ENCODE measurements around the gene PPP1R15B. TPM values are rescaled to one million over a fixed set of nuclear protein-coding genes. Genes with fewer than 3 reads are reported as not detected.

The PPP1R15B gene
- total RNA-seq = 42.4 TPM

- peak; percentile 86 to 94 for DNase-seq (ENCODE audit: low spot score in 2 of 2)
- FAIRE-seq = no peak
Observed at GRCh38 chr1:204411451-204412204, at the start of gene PPP1R15B. PPP1R15B (minus strand) TSS chr1:204411817; CDS start chr1:204411411, 406 bp downstream.

- FAIRE-seq = no peak
- DNase-seq (ENCODE audit: low spot score in 2 of 2) = no peak
Observed at GRCh38 chr1:204460346-204460745, 48.7 kb upstream of the PPP1R15B start.

- FAIRE-seq = no peak
- no peak for DNase-seq (ENCODE audit: low spot score in 2 of 2)
Observed at GRCh38 chr1:204459706-204460105, 48.1 kb upstream of the PPP1R15B start.

DNA sequence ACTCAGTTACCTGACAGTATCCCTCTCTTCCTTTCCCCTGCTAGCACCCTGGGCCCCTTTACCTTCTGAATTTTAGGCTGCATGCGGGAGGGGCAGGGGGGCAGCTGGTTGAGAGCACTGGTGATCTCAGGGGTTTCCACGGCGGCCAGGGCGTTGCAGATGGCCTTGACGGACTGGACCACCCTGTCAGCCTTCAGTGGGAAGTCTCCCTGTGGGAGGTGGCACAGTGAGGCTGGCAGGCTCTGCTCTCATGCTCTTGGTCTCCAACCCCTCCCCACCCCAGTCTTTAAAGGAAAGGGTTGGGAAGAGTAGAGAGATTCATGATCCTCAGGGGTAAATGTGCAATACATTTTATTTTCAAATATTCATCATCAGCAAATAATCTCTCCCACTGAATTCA lies 46.0 kb upstream of the PPP1R15B start:
- no peak for FAIRE-seq

DNA sequence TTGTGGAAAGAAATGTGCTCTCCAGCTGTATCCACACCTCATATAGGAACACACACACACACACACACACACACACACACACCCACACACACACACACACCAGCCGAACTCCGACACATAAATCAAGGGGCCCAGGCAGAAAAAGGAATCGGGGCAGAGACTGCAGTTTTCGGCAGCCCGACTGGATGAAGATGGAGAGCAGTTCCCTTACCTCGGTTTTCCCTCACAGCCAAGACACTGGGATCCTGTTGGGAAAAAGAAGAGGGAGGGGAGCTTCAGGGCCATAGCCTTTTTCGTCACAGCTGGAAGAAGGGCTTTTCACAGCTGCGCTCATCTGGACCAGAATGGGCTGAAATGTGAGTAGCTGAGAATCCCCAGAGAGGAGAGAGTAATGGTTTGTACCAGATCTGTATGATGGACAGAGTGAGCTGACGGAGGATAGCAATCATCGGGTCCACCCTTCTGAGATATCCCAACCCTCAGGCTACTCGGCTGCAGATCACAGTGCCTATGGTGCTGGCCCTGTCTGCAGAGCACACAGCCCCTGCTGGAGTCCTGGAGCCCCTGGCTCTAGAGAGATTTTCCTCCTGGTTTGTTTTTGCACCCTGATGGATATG lies 45.3 kb upstream of the PPP1R15B start:
- FAIRE-seq (no peak), DNase-seq (ENCODE audit: low spot score in 2 of 2) (no peak)

More for the DNA sequence above, 46.0 kb upstream of the PPP1R15B start:
- no peak for DNase-seq (ENCODE audit: low spot score in 2 of 2)

- DNase-seq (ENCODE audit: low spot score in 2 of 2) (no peak), FAIRE-seq (no peak)
Observed at GRCh38 chr1:204455831-204456145, 44.2 kb upstream of the PPP1R15B start.

DNA sequence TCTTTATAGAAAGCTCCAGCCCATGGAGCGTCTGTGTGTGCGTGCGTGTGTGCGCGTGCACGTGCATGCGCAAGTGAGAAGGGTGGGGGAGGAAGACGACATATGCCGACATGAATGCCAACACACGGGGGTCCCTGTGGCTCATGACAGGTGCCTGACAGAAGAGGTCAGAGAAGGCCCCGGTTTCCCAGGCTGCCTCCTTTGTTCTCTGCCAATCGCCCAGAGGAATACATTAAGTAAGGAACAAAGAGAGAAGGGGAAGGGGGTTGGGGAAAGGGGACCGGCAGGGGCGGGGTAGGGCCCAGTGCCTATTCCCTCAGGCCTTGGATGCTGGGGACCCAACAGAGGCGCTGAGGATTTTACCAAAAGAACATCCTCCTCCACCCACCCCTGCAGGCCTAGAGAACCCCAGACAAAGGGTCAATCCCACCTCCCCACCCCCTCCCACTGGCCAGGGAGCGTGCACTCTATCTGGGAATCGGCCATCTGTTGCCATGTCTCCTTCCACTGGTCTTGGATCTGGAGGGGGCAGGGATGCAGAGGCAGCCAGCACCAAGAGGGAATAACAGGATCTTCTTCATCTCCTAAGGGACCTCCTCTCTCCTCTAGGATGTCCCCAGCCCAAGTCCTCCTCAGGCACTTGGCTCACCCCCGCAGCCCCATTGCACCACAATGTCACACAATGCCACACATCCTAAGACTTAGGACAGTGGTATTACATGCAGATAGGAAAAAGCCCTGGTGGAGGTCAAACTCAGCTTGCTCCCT lies 43.6 kb upstream of the PPP1R15B start:
- DNase-seq (ENCODE audit: low spot score in 2 of 2) (no peak), FAIRE-seq (no peak)

GRCh38 chr1:204454476-204454875 lies 42.9 kb upstream of the PPP1R15B start:
- no peak for DNase-seq (ENCODE audit: low spot score in 2 of 2)
- no peak for FAIRE-seq

- FAIRE-seq (no peak), DNase-seq (ENCODE audit: low spot score in 2 of 2) (no peak)
Observed at GRCh38 chr1:204453141-204453772, 41.6 kb upstream of the PPP1R15B start.

GRCh38 chr1:204451352-204452124 lies 39.9 kb upstream of the PPP1R15B start:
- DNase-seq (ENCODE audit: low spot score in 2 of 2) = no peak
- no peak for FAIRE-seq

GRCh38 chr1:204450461-204451257 lies 39.0 kb upstream of the PPP1R15B start:
- DNase-seq (ENCODE audit: low spot score in 2 of 2) (no peak), FAIRE-seq (no peak)

GRCh38 chr1:204449678-204450280 lies 38.2 kb upstream of the PPP1R15B start:
- FAIRE-seq = no peak
- DNase-seq (ENCODE audit: low spot score in 2 of 2) = no peak

GRCh38 chr1:204448991-204449677 lies 37.5 kb upstream of the PPP1R15B start:
- DNase-seq (ENCODE audit: low spot score in 2 of 2) (no peak), FAIRE-seq (no peak)

GRCh38 chr1:204448344-204448964 lies 36.8 kb upstream of the PPP1R15B start:
- FAIRE-seq (no peak), DNase-seq (ENCODE audit: low spot score in 2 of 2) (no peak)

GRCh38 chr1:204447736-204448135 lies 36.1 kb upstream of the PPP1R15B start:
- no peak for FAIRE-seq

DNA sequence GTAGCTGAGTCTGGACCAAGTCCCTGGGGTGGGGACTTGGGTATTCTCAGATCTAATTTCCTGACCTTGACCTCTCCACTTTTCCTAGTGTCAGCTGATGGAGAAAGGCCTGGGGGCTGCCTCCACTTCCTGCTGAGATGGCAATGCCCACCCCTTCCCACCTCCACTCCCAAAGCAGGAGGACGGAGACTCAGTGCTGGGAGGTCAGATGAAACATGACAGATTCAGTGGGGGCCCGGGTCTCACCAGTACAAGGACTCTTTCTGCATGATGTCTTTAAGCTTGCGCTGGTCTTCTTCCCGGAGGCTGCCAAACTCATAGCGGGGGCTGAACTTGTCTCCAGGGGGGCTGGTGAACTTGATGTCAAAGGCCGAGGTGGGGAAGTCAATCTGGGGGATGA lies 35.6 kb upstream of the PPP1R15B start:
- FAIRE-seq = no peak
- no peak for DNase-seq (ENCODE audit: low spot score in 2 of 2)

More at GRCh38 chr1:204447736-204448135, 36.1 kb upstream of the PPP1R15B start:
- no peak for DNase-seq (ENCODE audit: low spot score in 2 of 2)

- FAIRE-seq = no peak
Observed at GRCh38 chr1:204446413-204447111, 34.9 kb upstream of the PPP1R15B start.

More at GRCh38 chr1:204446413-204447111, 34.9 kb upstream of the PPP1R15B start:
- DNase-seq (ENCODE audit: low spot score in 2 of 2) = peak; percentile 28 to 78

All from frontal cortex (tissue), 4 donors.